Panc1 (cell line): ENCODE results near the gene EHBP1. TPM values are rescaled to one million over a fixed set of nuclear protein-coding genes. Genes with fewer than 3 reads are reported as not detected.

Source experiments
- ATAC-seq: fragments of 200-7000 bp; cut with Tn5 transposase; 2 replicates; pipeline ENCODE4 v1.9.1; 2020; ENCODE audit warnings: mild to moderate bottlenecking, moderate library complexity
- BruUV-seq: library from RNA; stranded (reverse); fragments of 400-500 nt; replicated peaks from 2 replicates; lab custom pipeline; 2021; lab: Mats Ljungman, UMichigan
- CTCF ChIA-PET: fragments of 300-600 bp; sonication (Branson Sonifier 250); formaldehyde crosslinking; loops from one replicate; lab custom pipeline; 2022; ENCODE audit warnings: antibody characterized with exemption; lab: Charles Lee
- POLR2A ChIA-PET: fragments of 300-600 bp; sonication (Branson Sonifier 250); formaldehyde crosslinking; loops from one replicate; lab custom pipeline; 2022; ENCODE audit warnings: antibody characterized with exemption; lab: Charles Lee
- DNase-seq: peaks from one replicate; pipeline ENCODE4 v3.0.0-alpha.2; 2010; ENCODE audit warnings: low read depth, low spot score
- H3K27ac ChIP-seq: 2 replicates; pipeline ENCODE4 v1.5.1; 2011; ENCODE audit warnings: mild to moderate bottlenecking, low read length, inconsistent platforms
- H3K27me3 ChIP-seq: fragments of 200-500 bp; sonication (Bioruptor generic); 2 replicates; pipeline ENCODE4 v1.6.0; 2014; ENCODE audit warnings: low read length, inconsistent platforms; ENCODE audit not compliant: control insufficient read depth, insufficient read depth
- H3K36me3 ChIP-seq: fragments of 200-500 bp; sonication (Bioruptor generic); 2 replicates; pipeline ENCODE4 v1.5.1; 2014; ENCODE audit warnings: inconsistent platforms, mild to moderate bottlenecking, low read length, moderate library complexity; ENCODE audit not compliant: control insufficient read depth, insufficient read depth
- H3K4me1 ChIP-seq: 2 replicates; pipeline ENCODE4 v1.5.1; 2011; ENCODE audit warnings: inconsistent platforms, mild to moderate bottlenecking, low read length, moderate library complexity; ENCODE audit not compliant: control insufficient read depth, insufficient read depth
- H3K4me3 ChIP-seq, 2 experiments: 2 replicates each; pipeline ENCODE4 v1.5.1; 2011 to 2012; ENCODE audit warnings: low read depth in 2 of 2, low read length in 2 of 2, mild to moderate bottlenecking in 2 of 2, inconsistent platforms in 1 of 2, moderate library complexity in 1 of 2
- H3K9me3 ChIP-seq: fragments of 200-500 bp; sonication (Bioruptor generic); 2 replicates; pipeline ENCODE4 v1.5.1; 2014; ENCODE audit warnings: low read depth, mild to moderate bottlenecking, inconsistent platforms, low read length, moderate library complexity; ENCODE audit not compliant: control insufficient read depth, insufficient read depth
- POLR2AphosphoS5 ChIP-seq: IDR thresholded peaks from 2 replicates; pipeline ENCODE4 v1.6.1; 2012; ENCODE audit warnings: mild to moderate bottlenecking, low read depth, low read length, moderate library complexity
- SIN3A ChIP-seq: IDR thresholded peaks from 2 replicates; pipeline ENCODE4 v1.6.1; 2012; ENCODE audit warnings: low read depth, mild to moderate bottlenecking, low read length, moderate library complexity, borderline replicate concordance; ENCODE audit not compliant: insufficient read depth
- TCF7L2 ChIP-seq: IDR thresholded peaks from 2 replicates; pipeline ENCODE4 v1.6.1; 2011; ENCODE audit warnings: mild to moderate bottlenecking, low read depth, low read length, inconsistent platforms
- in situ Hi-C: cut with HindIII; loops from 2 replicates; pipeline ENCODE4 v1.10.0; 2016; ENCODE audit warnings: low sequenced_read_pairs, low pct_unique_long_range_greater_than_20kb
- intact Hi-C: fragments of 100-400 bp; cut with micrococcal nuclease; formaldehyde crosslinking; loops from one replicate; pipeline ENCODE4 v1.10.0; 2022; ENCODE audit not compliant: unreplicated experiment
- total RNA-seq: library from RNA; stranded (reverse); gene quantifications from one replicate; pipeline ENCODE4 v1.2.1, GENCODE V29; 2021; ENCODE audit not compliant: unreplicated experiment
- TF ChIP-seq, protein P1 (sequence below), 2 experiments: IDR thresholded peaks; 2 replicates each; pipeline ENCODE4 v1.6.1; 2011 to 2012; ENCODE audit warnings: low read depth in 2 of 2, control low read depth in 1 of 2, low read length in 1 of 2, mild to moderate bottlenecking in 1 of 2, moderate library complexity in 1 of 2; ENCODE audit not compliant: insufficient read depth in 1 of 2
- TF ChIP-seq, protein P2 (sequence below): fragments of 450-650 bp; IDR thresholded peaks from 2 replicates; pipeline ENCODE4 v1.5.1; 2017; ENCODE audit warnings: mild to moderate bottlenecking

EHBP1 gene
- total RNA-seq, 1 experiment from 2014 or later: 46.1 TPM

GRCh38 chr2:62858231-62858832, 152.8 kb downstream of the EHBP1 start:
- Histone ChIP-seq H3K4me1 (peaks cover 5% of the 10 kb centered on the region; the same call in 1 of the 2 replicates), H3K36me3 (no peaks in the 10 kb centered on the region), H3K9me3 (no peaks in the 10 kb centered on the region), H3K27me3 (no peaks in the 10 kb centered on the region), H3K4me3 (no peak overlapping the region), H3K27ac (no peak overlapping the region; the same call in 1 of the 2 replicates)
- ATAC-seq (no peak), DNase-seq (no peak)
- in situ Hi-C loops (no loop called here), intact Hi-C loops (no loop called here)
- no TSS peak for BruUV-seq
- CTCF ChIA-PET: no interaction called here
- TF ChIP-seq, protein P1, sequence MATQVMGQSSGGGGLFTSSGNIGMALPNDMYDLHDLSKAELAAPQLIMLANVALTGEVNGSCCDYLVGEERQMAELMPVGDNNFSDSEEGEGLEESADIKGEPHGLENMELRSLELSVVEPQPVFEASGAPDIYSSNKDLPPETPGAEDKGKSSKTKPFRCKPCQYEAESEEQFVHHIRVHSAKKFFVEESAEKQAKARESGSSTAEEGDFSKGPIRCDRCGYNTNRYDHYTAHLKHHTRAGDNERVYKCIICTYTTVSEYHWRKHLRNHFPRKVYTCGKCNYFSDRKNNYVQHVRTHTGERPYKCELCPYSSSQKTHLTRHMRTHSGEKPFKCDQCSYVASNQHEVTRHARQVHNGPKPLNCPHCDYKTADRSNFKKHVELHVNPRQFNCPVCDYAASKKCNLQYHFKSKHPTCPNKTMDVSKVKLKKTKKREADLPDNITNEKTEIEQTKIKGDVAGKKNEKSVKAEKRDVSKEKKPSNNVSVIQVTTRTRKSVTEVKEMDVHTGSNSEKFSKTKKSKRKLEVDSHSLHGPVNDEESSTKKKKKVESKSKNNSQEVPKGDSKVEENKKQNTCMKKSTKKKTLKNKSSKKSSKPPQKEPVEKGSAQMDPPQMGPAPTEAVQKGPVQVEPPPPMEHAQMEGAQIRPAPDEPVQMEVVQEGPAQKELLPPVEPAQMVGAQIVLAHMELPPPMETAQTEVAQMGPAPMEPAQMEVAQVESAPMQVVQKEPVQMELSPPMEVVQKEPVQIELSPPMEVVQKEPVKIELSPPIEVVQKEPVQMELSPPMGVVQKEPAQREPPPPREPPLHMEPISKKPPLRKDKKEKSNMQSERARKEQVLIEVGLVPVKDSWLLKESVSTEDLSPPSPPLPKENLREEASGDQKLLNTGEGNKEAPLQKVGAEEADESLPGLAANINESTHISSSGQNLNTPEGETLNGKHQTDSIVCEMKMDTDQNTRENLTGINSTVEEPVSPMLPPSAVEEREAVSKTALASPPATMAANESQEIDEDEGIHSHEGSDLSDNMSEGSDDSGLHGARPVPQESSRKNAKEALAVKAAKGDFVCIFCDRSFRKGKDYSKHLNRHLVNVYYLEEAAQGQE (IDR thresholded peaks at IDR 0.05; ENCODE audit: insufficient read depth in 1 of 2, low read depth in 2 of 2, low read length in 1 of 2): no peak
- POLR2A ChIA-PET: no interaction called here

- DNase-seq: no peak
- Histone ChIP-seq H3K4me3 (no peak overlapping the region), H3K27me3 (no peaks in the 10 kb centered on the region), H3K36me3 (peaks cover 3% of the 10 kb centered on the region; the same call in 1 of the 2 replicates), H3K27ac (no peak overlapping the region), H3K4me1 (no peaks in the 10 kb centered on the region), H3K9me3 (peaks cover 11% of the 10 kb centered on the region; the same call in 1 of the 2 replicates)
- in situ Hi-C loops: no loop called here
- TF ChIP-seq, protein P1 (IDR thresholded peaks at IDR 0.05; ENCODE audit: insufficient read depth in 1 of 2, low read depth in 2 of 2, low read length in 1 of 2): no peak
- TF ChIP-seq POLR2AphosphoS5 (no peak), SIN3A (no peak), TCF7L2 (no peak)
- BruUV-seq: no TSS peak
- ChIA-PET CTCF (no interaction called here), POLR2A (no interaction called here)
- intact Hi-C loops: no loop called here
- no peak for ATAC-seq
Measured at GRCh38 chr2:62868947-62869346, 163.4 kb downstream of the EHBP1 start.

DNA sequence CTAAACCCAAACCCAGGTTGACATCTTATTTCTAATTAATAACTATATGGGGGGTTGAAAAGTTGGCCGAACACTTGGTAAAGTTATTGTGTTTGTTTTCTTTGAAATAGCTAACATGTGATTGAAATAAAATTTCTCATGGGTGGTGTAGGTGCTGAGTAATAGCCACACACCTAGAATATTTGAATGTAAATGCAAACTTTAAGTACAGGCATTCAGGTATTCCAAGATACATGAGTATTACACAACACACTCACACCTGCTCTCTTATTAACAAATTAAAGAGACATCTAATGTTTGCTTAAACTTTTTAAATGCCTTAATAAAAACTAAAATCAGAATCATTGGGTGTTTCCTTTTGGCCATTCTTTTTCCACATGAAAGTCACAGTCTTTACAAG, 165.5 kb downstream of the EHBP1 start:
- ATAC-seq (no peak), DNase-seq (no peak)
- in situ Hi-C loops: no loop called here
- TF ChIP-seq, protein P2, sequence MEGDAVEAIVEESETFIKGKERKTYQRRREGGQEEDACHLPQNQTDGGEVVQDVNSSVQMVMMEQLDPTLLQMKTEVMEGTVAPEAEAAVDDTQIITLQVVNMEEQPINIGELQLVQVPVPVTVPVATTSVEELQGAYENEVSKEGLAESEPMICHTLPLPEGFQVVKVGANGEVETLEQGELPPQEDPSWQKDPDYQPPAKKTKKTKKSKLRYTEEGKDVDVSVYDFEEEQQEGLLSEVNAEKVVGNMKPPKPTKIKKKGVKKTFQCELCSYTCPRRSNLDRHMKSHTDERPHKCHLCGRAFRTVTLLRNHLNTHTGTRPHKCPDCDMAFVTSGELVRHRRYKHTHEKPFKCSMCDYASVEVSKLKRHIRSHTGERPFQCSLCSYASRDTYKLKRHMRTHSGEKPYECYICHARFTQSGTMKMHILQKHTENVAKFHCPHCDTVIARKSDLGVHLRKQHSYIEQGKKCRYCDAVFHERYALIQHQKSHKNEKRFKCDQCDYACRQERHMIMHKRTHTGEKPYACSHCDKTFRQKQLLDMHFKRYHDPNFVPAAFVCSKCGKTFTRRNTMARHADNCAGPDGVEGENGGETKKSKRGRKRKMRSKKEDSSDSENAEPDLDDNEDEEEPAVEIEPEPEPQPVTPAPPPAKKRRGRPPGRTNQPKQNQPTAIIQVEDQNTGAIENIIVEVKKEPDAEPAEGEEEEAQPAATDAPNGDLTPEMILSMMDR: no peak
- TF ChIP-seq SIN3A (no peak), TCF7L2 (no peak), POLR2AphosphoS5 (no peak)
- TF ChIP-seq, protein P1 (IDR thresholded peaks at IDR 0.05; ENCODE audit: insufficient read depth in 1 of 2, low read depth in 2 of 2, low read length in 1 of 2): no peak
- Histone ChIP-seq H3K36me3 (peaks cover 3% of the 10 kb centered on the region; the same call in 1 of the 2 replicates), H3K27ac (no peak overlapping the region), H3K4me3 (no peak overlapping the region), H3K9me3 (peaks cover 11% of the 10 kb centered on the region; the same call in 1 of the 2 replicates), H3K4me1 (no peaks in the 10 kb centered on the region), H3K27me3 (no peaks in the 10 kb centered on the region)
- intact Hi-C loops: no loop called here
- ChIA-PET POLR2A (no interaction called here), CTCF (no interaction called here)
- no TSS peak for BruUV-seq
